DMS153 treated with DMSO at 0.1 percent for 48 hours (cell line): ENCODE results near the gene NEK8.
A peak's percentile ranks its signal among the peaks of the same experiment; 100 is the strongest.

ENCODE experiments used
- DNase-seq: peaks from one replicate; lab custom pipeline; 2025; ENCODE audit not compliant: unreplicated experiment; lab: John Stamatoyannopoulos, UW

Gene NEK8

DNA sequence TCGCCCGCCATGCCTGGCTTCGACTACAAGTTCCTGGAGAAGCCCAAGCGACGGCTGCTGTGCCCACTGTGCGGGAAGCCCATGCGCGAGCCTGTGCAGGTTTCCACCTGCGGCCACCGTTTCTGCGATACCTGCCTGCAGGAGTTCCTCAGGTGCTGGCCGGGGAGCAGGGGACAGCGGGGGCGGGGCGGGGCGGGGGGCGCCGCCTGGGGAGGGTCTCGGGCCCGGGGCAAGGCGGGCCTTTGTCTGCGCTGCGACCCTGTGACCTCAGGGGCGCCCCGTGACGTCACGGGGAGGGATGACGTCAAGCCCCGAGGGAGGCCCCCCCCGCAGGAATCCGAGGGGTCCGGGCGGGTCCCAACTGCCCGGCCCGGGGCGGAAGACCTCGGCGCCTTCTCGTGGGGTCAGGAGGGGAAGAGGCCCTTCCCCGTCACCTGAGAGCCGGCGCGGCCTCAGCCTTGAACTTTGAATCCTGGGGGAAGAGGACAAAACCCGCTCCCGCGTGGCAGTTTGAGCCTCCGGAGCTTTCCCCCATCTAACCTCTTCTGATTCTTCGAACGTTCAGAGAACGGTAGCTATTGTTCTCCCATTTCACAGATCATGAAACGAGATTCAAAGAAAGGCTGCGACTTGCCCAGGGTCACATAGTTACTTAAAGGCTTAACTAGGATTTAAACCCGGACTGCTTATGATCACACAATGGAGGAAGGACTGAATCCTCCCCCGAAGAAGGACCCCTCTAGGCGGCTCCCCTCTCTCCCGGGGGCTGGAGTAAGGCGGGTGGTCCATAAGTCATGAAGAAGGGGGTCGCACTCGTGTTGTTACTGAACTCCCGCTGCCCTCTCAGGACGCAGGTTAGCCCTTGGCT is 15.8 kb downstream of the NEK8 start:
- DNase-seq = no peak

DNA sequence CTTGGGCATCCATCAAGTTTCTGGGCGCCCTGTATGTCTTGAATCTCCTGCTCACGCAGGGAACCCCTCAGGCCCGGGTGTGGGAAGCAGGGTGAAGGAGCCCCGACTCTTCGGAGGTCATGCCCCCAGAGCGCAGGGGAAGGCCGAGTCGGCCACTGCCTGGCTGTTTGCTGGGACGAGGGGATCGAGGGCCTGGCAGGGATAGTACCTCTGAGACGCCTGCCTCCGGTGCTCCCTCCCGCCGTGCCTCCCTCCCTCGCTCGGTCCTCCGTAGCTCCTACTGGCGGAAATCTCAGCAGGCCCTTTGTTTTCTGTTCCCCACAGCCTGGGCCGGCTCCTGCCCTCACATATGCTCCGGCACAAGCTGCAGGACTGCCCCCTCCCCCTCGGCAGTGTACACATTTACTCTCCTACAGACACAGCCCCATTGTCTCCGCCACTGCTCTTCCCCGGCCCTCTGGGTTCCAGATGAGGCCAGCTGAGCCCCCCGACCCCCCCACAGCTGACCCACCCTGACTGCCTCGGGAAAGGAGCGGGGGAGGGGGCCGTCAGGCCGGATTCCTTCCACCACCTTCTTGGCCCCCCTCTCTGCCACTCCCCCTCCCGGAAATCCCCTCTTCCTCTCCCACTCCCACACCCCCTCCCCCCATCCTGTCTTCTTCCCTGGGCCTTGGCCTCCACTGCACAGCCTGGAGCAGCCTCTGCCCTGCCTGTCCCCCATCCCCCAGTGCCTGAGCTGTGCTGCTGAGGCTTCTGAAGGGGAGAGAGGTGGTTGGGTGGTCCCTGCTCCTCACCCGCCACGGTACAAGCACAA is 16.6 kb downstream of the NEK8 start:
- peak; percentile 26 for DNase-seq

DNA sequence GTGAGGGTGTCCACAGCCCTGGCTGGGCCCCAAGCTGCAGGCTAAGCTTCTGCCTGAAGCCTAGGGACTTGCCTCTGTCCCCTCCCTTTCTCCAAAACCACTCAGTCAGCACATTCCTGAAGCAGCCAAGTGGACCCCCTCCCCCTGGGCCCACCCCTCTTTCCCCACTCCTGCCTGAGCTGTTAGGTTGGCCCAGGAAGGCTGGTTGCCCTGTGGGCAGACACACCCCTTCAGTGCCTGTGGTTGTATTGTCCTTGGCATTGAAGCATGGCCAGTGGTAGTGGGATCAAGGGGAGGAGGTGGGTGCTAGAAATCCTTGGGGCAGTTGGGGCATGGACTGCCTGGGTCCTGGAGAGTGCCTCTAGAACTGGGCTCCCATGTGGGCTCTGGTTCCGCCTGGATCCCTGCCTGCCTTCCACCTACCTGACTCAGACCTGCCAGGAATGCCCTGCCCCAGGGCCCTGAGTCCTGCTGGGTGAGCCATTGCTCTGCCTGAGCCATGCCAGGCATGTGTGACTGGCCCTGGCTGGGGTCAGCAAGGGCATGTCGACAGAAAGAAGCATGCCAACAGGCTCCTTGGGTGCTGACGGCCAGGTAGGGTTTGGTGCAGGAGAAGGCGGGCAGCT is 17.3 kb downstream of the NEK8 start:
- DNase-seq = no peak

DNA sequence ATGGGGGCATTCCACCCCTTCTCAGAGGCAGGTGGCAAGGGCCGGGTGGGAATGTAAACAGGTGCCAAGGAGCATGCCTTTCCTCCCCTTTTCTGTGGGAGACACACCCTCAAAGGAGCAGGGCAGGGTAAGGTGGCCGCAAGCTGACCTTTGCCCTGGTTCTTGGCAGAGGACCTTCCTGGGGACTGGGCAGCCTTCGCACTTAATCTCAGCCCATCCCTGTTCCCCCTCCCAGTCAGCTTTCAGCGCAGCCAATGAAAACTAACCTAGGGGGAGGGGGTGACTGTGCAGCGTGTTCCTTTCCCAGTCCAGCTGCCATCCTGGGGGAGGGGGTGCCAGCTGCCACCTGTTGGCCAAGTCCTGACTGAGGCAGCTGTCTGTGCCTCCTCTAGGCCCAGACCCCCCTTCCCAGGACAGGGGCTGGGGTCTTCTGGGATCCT is 18.0 kb downstream of the NEK8 start:
- DNase-seq = no peak

DNA sequence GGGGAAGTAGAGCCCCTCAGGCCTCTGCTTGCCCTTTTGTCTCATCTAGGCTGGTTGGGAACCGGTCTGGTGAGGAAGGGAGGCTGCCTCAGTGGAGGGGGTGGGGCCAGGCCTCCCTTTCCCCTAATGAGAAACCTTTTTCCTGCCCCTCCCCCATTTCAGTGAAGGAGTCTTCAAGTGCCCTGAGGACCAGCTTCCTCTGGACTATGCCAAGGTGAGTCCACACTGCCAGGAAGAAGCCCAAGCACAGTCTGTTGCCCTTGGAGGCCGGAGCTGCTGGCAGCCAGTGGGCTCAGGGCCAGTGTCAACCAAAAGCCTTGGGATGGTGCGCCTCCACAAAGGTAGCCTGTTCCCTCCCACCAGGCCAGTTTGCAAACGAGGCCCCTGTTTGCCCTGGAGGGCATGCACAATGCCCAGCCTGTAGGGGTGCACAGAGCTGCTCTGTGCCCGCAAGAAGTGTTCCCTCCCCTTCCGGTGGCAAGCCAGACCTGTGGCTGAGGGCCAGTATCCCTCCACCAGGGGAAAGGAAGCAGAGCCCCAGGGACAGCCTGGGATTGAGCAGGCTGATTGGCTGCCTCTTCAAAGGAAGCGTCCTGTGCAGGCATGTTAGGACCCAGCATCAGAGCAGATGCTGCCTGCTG is 18.6 kb downstream of the NEK8 start:
- no peak for DNase-seq

DNA sequence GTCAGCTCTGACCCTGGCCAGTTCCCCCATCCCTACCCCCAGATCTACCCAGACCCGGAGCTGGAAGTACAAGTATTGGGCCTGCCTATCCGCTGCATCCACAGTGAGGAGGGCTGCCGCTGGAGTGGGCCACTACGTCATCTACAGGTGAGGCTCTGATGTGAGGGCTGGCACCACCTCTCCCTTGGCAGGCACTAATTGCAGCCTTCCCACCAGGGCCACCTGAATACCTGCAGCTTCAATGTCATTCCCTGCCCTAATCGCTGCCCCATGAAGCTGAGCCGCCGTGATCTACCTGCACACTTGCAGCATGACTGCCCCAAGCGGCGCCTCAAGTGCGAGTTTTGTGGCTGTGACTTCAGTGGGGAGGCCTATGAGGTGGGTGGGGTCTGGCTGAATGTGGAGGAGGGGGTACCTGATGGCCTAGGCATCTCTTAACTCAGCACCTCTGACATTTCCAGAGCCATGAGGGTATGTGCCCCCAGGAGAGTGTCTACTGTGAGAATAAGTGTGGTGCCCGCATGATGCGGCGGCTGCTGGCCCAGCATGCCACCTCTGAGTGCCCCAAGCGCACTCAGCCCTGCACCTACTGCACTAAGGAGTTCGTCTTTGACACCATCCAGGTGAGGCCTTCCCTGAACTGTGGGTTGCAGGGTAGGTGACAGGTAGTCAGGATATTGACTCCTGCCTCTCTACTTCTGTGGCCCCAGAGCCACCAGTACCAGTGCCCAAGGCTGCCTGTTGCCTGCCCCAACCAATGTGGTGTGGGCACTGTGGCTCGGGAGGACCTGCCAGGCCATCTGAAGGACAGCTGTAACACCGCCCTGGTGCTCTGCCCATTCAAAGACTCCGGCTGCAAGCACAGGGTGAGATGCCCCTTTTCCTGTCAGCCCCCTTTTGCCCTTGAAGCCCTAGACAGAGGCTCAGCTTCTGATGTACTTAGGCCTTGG is 19.5 kb downstream of the NEK8 start:
- no peak for DNase-seq

DNA sequence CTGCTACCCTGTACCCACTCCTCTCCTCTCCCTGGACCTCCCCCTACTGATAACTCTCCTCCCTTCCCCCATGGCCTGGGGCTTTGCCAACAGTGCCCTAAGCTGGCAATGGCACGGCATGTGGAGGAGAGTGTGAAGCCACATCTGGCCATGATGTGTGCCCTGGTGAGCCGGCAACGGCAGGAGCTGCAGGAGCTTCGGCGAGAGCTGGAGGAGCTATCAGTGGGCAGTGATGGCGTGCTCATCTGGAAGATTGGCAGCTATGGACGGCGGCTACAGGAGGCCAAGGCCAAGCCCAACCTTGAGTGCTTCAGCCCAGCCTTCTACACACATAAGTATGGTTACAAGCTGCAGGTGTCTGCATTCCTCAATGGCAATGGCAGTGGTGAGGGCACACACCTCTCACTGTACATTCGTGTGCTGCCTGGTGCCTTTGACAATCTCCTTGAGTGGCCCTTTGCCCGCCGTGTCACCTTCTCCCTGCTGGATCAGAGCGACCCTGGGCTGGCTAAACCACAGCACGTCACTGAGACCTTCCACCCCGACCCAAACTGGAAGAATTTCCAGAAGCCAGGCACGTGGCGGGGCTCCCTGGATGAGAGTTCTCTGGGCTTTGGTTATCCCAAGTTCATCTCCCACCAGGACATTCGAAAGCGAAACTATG is 20.4 kb downstream of the NEK8 start:
- no peak for DNase-seq

DNA sequence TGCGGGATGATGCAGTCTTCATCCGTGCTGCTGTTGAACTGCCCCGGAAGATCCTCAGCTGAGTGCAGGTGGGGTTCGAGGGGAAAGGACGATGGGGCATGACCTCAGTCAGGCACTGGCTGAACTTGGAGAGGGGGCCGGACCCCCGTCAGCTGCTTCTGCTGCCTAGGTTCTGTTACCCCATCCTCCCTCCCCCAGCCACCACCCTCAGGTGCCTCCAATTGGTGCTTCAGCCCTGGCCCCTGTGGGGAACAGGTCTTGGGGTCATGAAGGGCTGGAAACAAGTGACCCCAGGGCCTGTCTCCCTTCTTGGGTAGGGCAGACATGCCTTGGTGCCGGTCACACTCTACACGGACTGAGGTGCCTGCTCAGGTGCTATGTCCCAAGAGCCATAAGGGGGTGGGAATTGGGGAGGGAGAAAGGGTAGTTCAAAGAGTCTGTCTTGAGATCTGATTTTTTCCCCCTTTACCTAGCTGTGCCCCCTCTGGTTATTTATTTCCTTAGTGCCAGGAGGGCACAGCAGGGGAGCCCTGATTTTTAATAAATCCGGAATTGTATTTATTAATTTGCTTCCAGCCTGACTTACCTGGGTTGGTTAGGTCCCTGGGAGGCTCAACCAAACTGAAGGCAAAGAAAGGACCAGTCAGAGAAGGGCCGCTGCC is 21.1 kb downstream of the NEK8 start:
- no peak for DNase-seq

DNA sequence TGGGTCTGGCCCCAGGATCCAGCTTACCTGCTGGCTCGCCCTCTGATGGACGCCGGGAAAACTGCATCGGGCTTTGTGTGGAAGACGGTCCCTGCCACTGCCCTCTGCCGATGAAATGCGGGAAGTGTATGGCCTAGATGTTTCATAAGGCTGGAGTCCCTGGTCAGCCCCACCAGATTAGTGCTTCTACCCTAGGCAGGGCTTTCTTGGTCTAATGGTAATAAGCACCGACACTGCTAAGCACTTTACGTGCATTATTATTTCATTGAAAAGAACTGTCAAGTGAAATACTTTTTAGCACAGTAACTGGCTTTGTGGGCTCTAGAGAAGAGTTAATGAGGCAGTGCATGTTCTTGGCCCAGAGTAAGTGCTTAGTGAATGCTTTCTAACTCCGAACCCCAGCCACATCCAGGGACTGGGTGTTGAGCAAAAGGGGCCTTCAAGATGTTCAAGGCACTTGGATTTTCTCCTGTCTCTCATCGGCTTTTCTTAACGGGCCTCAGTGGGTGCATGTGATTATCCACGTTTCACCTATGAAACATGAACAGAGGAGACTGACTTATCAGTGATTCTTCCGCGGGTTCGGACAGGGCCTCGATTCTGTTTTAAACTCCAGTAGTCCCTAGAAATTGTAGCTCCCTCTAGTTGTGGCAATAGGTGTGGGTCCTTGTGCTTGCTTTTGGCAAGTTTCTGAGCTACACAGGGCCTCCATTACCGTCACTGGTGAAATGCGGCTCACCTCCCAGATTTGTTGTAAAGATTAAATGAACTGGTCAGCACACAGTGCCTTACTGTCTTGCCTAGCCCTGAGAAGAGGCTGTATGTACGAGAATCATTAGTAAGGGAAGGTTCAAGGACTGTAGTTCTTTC is 21.8 kb downstream of the NEK8 start:
- peak; percentile 86 for DNase-seq

DNA sequence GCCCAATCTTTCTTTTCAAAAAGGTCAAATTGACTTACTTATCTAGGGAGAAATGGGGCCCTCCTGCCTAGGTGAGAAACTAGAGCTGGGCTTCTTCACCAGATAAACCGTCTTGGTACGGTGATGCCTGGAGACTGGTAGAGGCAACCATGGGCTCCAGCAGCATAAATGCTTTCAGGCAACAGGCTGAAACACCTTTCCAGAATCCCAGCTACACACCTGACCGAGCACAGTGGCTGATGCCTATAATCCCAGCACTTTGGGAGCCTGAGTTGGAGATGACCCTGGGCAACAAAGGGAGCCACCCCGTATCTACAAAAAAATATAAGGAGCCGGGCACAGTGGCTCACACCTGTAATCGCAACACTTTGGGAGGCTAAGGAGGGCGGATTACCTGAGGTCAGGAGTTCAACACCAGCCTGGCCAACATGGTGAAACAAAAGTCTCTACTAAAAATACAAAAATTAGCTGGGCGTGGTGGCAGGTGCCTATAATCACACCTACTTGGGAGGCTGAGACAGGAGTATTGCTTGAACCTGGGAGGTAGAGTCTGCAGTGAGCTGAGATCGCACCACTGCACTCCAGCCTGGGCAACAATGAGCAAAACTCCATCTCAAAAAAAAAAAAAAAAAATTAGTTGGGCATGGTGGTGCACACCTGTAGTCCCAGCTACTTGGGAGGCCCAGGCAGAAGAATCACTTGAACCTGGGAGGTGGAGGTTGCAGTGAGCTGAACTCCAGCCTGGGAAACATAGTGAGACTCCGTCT is 23.2 kb downstream of the NEK8 start:
- DNase-seq = no peak

DNA sequence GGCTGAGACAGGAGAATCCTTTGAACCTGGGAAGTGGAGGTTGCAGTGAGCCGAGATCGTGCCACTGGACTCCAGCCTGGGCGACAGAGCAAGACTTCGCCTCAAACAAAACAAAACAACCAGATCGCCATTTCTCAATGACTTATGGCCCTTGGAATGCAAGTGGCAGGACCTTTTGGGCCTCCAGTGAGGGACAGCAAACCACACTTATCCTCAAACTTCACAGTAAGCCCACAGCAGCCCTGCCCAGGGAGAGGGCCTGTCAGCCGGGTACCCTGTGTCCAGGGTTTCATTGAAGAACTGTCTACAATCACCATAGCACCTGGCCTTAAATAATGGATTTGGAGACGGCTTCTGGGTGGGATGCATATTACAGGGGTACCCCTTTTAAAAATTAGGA is 26.9 kb downstream of the NEK8 start:
- DNase-seq = no peak

DNA sequence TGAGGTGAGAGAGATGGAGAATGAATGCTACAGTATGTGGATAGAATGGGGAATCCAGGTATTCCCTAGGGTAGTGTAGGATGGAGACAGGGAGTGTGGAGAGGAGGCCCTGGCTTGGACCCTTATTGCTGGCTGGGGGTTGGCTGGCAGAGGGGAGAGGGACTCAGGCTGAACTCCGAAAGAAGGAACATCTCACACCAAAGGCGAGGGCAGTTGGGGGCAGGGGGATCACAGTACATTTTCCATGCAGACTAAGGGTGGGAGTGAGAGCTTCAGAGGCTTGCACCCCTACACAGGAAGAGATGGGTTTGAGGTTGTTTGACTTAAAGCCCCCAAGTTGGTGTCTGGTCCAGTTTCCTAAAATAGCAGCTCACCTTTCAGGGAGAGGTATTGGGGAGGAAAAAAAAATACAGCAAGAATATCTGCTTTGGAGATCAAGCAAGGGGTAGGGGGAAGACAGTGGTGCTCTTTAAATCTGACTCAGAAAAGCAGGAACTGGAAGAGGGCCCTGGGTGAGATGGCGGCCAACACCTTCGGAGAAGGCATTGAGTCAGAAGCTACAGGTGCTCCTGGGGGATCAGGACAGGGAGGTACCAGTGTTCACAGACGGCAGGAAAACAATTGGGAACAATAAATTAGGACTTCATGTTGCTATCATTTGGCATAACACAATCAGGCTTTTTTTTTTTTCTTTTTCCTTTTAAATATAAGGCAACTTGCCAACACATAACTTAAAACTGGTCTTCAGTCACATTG is 27.6 kb downstream of the NEK8 start:
- no peak for DNase-seq

DNA sequence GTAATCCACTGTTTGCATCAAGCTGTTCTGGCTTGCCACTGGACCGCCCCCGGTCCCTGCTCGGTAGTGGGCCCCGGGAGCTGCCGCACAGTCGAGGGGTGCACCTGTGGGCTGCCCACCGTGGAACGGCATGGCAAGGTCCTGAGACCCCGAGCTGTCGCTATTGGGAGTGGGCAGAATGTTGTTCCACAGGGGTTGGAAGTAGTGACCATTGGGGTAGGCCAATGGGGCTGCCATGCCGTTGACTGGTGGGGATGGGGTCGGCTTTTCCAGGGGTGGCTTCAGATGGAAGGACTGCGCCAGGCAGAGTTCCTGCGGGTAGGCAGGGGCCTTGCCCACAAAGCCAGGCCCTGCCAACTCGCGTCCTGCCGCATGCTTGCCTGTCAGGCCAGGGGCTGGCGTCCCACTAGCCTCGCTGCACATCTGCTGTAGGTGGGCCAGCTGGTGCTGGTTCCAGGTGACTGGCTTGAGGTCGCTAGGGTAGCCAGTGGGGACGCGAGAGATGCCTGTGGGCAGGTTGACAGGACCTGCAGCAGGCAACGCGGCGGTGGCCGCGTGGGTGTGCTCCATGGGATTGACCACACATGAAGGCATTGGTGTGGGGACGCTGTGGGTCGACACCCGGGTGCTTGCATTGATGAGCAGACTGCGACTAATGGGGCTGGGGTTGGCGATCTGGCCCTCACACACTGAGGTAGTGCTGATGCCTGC is 30.0 kb downstream of the NEK8 start:
- no peak for DNase-seq

DNA sequence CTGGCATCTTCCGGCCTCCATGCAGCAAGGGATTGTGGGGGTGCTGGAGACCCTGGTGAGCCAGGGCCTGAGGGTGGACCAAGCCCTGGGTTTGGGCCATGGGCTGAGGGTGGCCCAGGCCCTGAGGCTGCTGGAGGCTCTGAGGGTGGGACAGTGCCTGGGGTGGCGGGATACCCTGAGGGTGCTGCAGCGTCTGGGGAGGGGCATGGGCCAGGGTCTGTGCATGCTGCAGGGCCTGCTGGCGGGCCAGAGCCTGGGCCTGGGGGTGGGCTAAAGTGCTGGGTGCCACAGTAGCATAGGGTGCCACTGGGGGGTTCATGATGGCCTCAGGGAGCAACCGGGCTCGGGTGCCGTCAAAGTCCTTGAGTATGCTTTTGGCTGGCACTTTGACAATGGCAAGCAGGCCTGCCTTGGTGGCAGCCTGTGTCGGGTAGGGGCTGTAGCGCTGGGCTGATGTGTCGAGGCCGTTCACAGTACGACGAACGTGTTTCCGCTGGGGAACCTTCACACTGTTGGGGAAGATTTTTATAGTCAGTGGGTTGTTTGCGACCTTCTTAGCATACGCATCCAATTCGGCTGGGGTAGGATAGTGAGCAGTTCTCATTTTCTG is 30.8 kb downstream of the NEK8 start:
- DNase-seq = no peak
